ENCODE results near the gene MORN1.

DNA sequence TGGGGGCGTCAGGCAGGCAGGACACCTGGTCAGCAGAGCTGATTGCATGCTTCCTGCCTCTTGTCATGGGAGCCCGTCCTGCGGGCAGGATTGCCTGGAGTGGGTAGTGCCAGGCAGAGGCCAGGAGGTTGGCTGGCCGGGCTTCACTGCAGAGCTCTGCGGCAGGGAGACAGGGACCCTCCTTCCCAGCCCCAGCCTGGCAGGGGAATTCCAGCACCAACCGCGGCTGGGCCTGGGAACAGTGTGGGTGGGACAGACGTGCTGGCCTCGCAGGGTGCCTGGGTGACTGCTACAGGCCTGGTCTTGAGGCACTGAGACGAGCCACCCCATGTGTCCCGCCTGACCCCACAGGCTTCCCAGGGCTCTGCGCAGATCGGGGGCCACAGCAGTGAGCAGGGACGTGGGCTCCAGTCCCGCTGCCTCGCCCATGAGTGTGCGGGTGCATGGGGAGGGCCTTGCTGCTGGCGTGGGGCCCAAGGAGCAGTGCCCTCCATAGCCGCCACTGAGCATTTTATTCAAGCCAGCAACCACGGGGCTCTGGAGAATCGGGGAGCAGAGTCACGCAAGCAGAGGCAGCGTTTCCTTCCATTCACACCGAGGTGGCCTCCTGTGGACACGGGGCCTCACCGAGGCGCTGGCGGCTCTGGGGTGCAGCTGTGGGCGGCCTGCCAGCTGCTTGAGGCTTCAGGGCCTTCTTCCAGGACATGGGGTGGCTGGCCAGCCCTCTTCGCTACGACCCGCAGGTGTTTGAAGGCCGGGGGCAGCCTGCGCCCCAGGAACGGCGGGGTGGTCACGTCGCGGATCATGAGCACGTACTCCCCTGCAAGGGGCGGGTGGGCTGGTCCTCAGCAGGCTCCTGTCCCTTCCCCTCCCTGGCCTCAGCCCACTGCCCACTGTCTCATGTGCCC is 70.3 kb downstream of the MORN1 start:
- TF ChIP-seq POLR2A (IDR thresholded peaks at IDR 0.05; ENCODE audit: control extremely low read depth in 1 of 2, low read depth in 2 of 2, low read length in 2 of 2) (no peak), SIN3A (conservative IDR thresholded peaks at IDR 0.05 in 1 of 2, IDR thresholded peaks at IDR 0.05 in 1 of 2; ENCODE audit: low read depth in 1 of 2, low read length in 2 of 2) (no peak), TEAD4 (IDR thresholded peaks at IDR 0.05; ENCODE audit: low read depth, low read length) (no peak), RAD21 (IDR thresholded peaks at IDR 0.05 in 1 of 2, conservative IDR thresholded peaks at IDR 0.05 in 1 of 2; ENCODE audit: low read depth in 2 of 2, low read length in 2 of 2) (no peak), POLR2AphosphoS5 (IDR thresholded peaks at IDR 0.05; ENCODE audit: low read depth, low read length) (no peak)
- TF ChIP-seq, protein P1, sequence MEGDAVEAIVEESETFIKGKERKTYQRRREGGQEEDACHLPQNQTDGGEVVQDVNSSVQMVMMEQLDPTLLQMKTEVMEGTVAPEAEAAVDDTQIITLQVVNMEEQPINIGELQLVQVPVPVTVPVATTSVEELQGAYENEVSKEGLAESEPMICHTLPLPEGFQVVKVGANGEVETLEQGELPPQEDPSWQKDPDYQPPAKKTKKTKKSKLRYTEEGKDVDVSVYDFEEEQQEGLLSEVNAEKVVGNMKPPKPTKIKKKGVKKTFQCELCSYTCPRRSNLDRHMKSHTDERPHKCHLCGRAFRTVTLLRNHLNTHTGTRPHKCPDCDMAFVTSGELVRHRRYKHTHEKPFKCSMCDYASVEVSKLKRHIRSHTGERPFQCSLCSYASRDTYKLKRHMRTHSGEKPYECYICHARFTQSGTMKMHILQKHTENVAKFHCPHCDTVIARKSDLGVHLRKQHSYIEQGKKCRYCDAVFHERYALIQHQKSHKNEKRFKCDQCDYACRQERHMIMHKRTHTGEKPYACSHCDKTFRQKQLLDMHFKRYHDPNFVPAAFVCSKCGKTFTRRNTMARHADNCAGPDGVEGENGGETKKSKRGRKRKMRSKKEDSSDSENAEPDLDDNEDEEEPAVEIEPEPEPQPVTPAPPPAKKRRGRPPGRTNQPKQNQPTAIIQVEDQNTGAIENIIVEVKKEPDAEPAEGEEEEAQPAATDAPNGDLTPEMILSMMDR (IDR thresholded peaks at IDR 0.05; ENCODE audit: control extremely low read depth in 1 of 3, insufficient read depth in 1 of 3, low read depth in 1 of 3, low read length in 3 of 3) = no peak

Measured in H1 (cell line).